HepG2 (cell line): ENCODE results near the gene VAV2. TPM values are rescaled to one million over a fixed set of nuclear protein-coding genes. Genes with fewer than 3 reads are reported as not detected.
A peak's percentile ranks its signal among the peaks of the same experiment; 100 is the strongest.

ENCODE experiments used
- ATM ChIP-seq: fragments of 450-650 bp; IDR thresholded peaks from 2 replicates; pipeline ENCODE4 v1.7.1; 2017; ENCODE audit warnings: mild to moderate bottlenecking, borderline replicate concordance
- BRF2 ChIP-seq: sonication (generic); formaldehyde crosslinking; IDR thresholded peaks from 2 replicates; pipeline ENCODE4 v1.8.1; 2022; ENCODE audit warnings: mild to moderate bottlenecking, missing genetic modification reagents
- E2F1 ChIP-seq: sonication (generic); formaldehyde crosslinking; IDR thresholded peaks from 2 replicates; pipeline ENCODE4 v1.5.0; 2020; ENCODE audit warnings: missing genetic modification reagents
- ETV5 ChIP-seq: IDR thresholded peaks from 2 replicates; pipeline ENCODE4 v1.6.1; 2018; ENCODE audit warnings: missing biosample characterization, missing genetic modification reagents, inconsistent platforms, borderline replicate concordance
- GTF2F1 ChIP-seq: fragments of 150-350 bp; IDR thresholded peaks from 2 replicates; pipeline ENCODE4 v1.6.1; 2014; ENCODE audit warnings: low read length
- NFYB ChIP-seq: sonication (generic); formaldehyde crosslinking; IDR thresholded peaks from 2 replicates; pipeline ENCODE4 v1.4.0; 2020; ENCODE audit warnings: missing genetic modification reagents
- ONECUT2 ChIP-seq: sonication (generic); formaldehyde crosslinking; IDR thresholded peaks from 2 replicates; pipeline ENCODE4 v1.4.0; 2020; ENCODE audit warnings: missing genetic modification reagents
- SP140L ChIP-seq: sonication (generic); formaldehyde crosslinking; IDR thresholded peaks from 2 replicates; pipeline ENCODE4 v1.4.0; 2020; ENCODE audit warnings: missing genetic modification reagents, borderline replicate concordance
- STAT6 ChIP-seq: sonication (generic); formaldehyde crosslinking; IDR thresholded peaks from 2 replicates; pipeline ENCODE4 v1.4.0; 2020; ENCODE audit warnings: missing genetic modification reagents, mild to moderate bottlenecking, borderline replicate concordance
- TEF ChIP-seq: sonication (generic); formaldehyde crosslinking; IDR thresholded peaks from 2 replicates; pipeline ENCODE4 v1.5.0; 2020; ENCODE audit warnings: missing genetic modification reagents
- ZC3H13 ChIP-seq: sonication (generic); formaldehyde crosslinking; IDR thresholded peaks from 2 replicates; pipeline ENCODE4 v1.8.1; 2023; ENCODE audit warnings: mild to moderate bottlenecking, missing genetic modification reagents, moderate library complexity
- polyA plus RNA-seq, 8 experiments: library from polyadenylated mRNA; depleted of rRNA in 3 of 8; stranded (reverse) in 7 of 8; unstranded in 1 of 8; fragments of >200 nt; fragmentation: Illumina TruSeq in 4 of 8; extraction: Trizol in 4 of 8; gene quantifications; 2 replicates each; pipeline versions ENCODE4 v1.2.1 to v1.2.3, GENCODE V29; 2011 to 2016; ENCODE audit warnings: low read depth in 4 of 8, missing spikeins in 1 of 8, mixed read lengths in 1 of 8; ENCODE audit not compliant: insufficient read depth in 1 of 8
- total RNA-seq, 5 experiments: library from RNA; depleted of rRNA; stranded (reverse); fragments of >200 nt; fragmentation: Illumina TruSeq; extraction: Trizol; gene quantifications; 2 replicates each; pipeline ENCODE4 v1.2.3, GENCODE V29; 2016; ENCODE audit warnings: low read depth in 1 of 5
- TF ChIP-seq, protein P1 (sequence below): sonication (generic); formaldehyde crosslinking; IDR thresholded peaks from 2 replicates; pipeline ENCODE4 v1.4.0; 2020; ENCODE audit warnings: missing genetic modification reagents
- TF ChIP-seq, protein P2 (sequence below): sonication (generic); formaldehyde crosslinking; IDR thresholded peaks from 2 replicates; pipeline ENCODE4 v1.8.0; 2022; ENCODE audit warnings: missing genetic modification reagents, mild to moderate bottlenecking, borderline replicate concordance
- TF ChIP-seq, protein P3 (sequence below): sonication (generic); formaldehyde crosslinking; IDR thresholded peaks from 2 replicates; pipeline ENCODE4 v1.8.0; 2022; ENCODE audit warnings: mild to moderate bottlenecking, missing genetic modification reagents, moderate library complexity

Gene VAV2
- total and polyA plus RNA-seq, 2 of the 13 experiments (the other 11 are each of a cell fraction or from before 2014, with no cell fraction given): 22.5 to 22.9 TPM

DNA sequence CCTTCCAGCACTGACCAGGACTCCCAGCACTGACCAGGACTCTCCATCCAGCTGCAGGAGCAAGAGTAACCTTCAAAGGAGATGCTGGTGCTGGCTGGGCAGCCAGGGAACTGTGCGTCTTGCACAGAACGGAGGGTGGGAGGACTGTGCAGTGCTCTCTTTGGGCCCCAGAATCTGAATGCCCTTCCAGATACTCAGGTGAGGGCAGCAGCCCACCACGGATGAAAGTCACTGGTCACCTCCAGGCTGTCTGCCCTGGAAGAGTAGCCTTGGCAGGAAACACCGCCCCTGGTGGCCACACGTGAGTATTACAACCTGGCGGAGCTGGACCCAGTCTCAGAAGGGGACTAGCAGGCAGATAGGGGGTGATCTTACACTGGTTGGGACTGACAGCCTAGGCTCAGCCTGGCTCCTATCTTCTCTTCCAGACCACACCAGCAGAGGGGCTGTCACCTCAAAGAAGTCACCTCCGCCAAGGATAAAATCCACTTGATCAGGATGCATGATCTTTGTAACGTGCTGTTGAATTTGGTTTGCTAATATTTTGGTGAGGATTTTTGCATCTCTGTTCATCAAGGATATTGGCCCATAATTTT is 249.2 kb downstream of the VAV2 start (continued):
- TF ChIP-seq, protein P1, sequence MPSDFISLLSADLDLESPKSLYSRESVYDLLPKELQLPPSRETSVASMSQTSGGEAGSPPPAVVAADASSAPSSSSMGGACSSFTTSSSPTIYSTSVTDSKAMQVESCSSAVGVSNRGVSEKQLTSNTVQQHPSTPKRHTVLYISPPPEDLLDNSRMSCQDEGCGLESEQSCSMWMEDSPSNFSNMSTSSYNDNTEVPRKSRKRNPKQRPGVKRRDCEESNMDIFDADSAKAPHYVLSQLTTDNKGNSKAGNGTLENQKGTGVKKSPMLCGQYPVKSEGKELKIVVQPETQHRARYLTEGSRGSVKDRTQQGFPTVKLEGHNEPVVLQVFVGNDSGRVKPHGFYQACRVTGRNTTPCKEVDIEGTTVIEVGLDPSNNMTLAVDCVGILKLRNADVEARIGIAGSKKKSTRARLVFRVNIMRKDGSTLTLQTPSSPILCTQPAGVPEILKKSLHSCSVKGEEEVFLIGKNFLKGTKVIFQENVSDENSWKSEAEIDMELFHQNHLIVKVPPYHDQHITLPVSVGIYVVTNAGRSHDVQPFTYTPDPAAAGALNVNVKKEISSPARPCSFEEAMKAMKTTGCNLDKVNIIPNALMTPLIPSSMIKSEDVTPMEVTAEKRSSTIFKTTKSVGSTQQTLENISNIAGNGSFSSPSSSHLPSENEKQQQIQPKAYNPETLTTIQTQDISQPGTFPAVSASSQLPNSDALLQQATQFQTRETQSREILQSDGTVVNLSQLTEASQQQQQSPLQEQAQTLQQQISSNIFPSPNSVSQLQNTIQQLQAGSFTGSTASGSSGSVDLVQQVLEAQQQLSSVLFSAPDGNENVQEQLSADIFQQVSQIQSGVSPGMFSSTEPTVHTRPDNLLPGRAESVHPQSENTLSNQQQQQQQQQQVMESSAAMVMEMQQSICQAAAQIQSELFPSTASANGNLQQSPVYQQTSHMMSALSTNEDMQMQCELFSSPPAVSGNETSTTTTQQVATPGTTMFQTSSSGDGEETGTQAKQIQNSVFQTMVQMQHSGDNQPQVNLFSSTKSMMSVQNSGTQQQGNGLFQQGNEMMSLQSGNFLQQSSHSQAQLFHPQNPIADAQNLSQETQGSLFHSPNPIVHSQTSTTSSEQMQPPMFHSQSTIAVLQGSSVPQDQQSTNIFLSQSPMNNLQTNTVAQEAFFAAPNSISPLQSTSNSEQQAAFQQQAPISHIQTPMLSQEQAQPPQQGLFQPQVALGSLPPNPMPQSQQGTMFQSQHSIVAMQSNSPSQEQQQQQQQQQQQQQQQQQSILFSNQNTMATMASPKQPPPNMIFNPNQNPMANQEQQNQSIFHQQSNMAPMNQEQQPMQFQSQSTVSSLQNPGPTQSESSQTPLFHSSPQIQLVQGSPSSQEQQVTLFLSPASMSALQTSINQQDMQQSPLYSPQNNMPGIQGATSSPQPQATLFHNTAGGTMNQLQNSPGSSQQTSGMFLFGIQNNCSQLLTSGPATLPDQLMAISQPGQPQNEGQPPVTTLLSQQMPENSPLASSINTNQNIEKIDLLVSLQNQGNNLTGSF (CRISPR knock-in tag): no peak
- TF ChIP-seq STAT6 (0 out of 2 replicates have a peak, but pooled peaks have one; percentile 54), TEF (no peak), BRF2 (CRISPR knock-in tag) (no peak), E2F1 (CRISPR knock-in tag) (no peak), NFYB (no peak), ONECUT2 (no peak), SP140L (CRISPR knock-in tag) (no peak), ZC3H13 (CRISPR knock-in tag) (no peak), GTF2F1 (no peak; the same call in 1 of the 2 replicates), ETV5 (0 out of 2 replicates have a peak, but pooled peaks have one; percentile 41), ATM (no peak)
- TF ChIP-seq, protein P2, sequence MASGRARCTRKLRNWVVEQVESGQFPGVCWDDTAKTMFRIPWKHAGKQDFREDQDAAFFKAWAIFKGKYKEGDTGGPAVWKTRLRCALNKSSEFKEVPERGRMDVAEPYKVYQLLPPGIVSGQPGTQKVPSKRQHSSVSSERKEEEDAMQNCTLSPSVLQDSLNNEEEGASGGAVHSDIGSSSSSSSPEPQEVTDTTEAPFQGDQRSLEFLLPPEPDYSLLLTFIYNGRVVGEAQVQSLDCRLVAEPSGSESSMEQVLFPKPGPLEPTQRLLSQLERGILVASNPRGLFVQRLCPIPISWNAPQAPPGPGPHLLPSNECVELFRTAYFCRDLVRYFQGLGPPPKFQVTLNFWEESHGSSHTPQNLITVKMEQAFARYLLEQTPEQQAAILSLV (CRISPR knock-in tag): no peak
- TF ChIP-seq, protein P3, sequence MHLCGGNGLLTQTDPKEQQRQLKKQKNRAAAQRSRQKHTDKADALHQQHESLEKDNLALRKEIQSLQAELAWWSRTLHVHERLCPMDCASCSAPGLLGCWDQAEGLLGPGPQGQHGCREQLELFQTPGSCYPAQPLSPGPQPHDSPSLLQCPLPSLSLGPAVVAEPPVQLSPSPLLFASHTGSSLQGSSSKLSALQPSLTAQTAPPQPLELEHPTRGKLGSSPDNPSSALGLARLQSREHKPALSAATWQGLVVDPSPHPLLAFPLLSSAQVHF (CRISPR knock-in tag): no peak
